Left lung (tissue), 10 donors: ENCODE results near the gene TOP1. TPM values are rescaled to one million over a fixed set of nuclear protein-coding genes. Genes with fewer than 3 reads are reported as not detected.

Source experiments
- ATAC-seq: fragments of 200-7000 bp; cut with Tn5 transposase; one replicate; pipeline ENCODE4 v1.9.1; 2020; ENCODE audit warnings: moderate library complexity
- DNase-seq, 4 donors: peaks; one replicate each; pipeline ENCODE4 v3.0.0-alpha.2; 2013 to 2020
- H3K27ac ChIP-seq, 2 donors: fragments of 200-600 bp; sonication (generic) in 1 of 2; one replicate each; pipeline versions ENCODE4 v1.5.0 to v1.8.0; 2020 to 2021
- H3K27me3 ChIP-seq, 2 donors: fragments of 200-600 bp; sonication (generic) in 1 of 2; one replicate each; pipeline versions ENCODE4 v1.5.0 to v1.8.0; 2020 to 2021
- H3K36me3 ChIP-seq, 2 donors: fragments of 200-600 bp; sonication (generic) in 1 of 2; one replicate each; pipeline versions ENCODE4 v1.5.0 to v1.8.0; 2020 to 2021
- H3K4me1 ChIP-seq, 2 donors: fragments of 200-600 bp; one replicate each; pipeline ENCODE4 v1.8.0; 2021
- H3K4me3 ChIP-seq, 2 donors: fragments of 200-600 bp; sonication (generic) in 1 of 2; one replicate each; pipeline versions ENCODE4 v1.5.0 to v1.8.0; 2020 to 2021; ENCODE audit warnings: mild to moderate bottlenecking in 1 of 2
- H3K9me3 ChIP-seq, 2 donors: fragments of 200-600 bp; sonication (generic) in 1 of 2; one replicate each; pipeline versions ENCODE4 v1.5.0 to v1.8.0; 2020 to 2021
- CTCF ChIP-seq, 2 donors: fragments of 200-600 bp; sonication (generic) in 1 of 2; IDR thresholded peaks; one replicate each; pipeline versions ENCODE4 v1.5.0 to v1.8.0; 2021; ENCODE audit warnings: antibody characterized with exemption in 2 of 2
- intact Hi-C, 2 donors: fragments of 100-400 bp; cut with DNase I; formaldehyde crosslinking; loops; one replicate each; pipeline versions ENCODE4 v1.11.2 to v1.14.2; 2022
- polyA plus RNA-seq, 6 donors: library from polyadenylated mRNA; unstranded; fragments of 120-200 nt; gene quantifications; one replicate each; pipeline ENCODE4 v1.2.1, GENCODE V29; 2013; ENCODE audit not compliant: insufficient read length in 6 of 6
- total RNA-seq, 2 donors: library from RNA; stranded (reverse); fragmentation: NEBNext Ultra II Directional; extraction: Animal tissue kit (Norgen Biotek cat#: 25700); gene quantifications; one replicate each; pipeline ENCODE4 v1.2.1, GENCODE V29; 2021
- donor health status: DM: no; HTN: yes; CAD: no.
- donor health status: DM: no; HTN: no; CAD: no.

Gene TOP1
- total and polyA plus RNA-seq, 8 donors: 68.0 to 99.3 (median 95.5) TPM

DNA sequence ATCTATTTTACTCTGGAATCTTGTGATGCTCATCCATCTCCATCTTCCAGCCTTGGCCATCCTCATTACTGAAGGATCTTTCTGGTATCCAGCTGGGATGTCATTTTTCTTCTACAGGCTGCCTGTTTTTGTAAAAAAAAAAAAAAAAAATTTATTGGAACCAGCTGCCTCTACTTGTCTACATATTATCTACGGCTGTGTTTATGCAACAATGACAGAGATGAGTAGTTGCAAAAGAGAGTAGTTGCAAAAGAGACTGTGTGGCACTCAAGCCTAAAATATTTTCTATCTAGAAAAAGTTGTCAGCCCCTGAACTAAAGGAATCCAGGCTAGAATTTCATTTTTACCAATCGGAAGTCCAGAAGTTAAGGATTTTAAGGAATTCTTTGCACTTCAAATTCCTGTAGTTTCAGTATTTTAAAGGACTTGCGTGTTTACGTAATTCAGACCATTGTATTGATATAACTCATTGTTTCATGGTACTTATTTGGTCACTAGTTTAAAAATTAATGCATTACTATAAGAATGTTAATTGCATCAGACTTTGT is 70.2 kb downstream of the TOP1 start:
- intact Hi-C loops: loop anchor here in 1 of 2 donors (5.0 kb wide), 1 partner anchor 131 kb away; no protein-coding TSS in a partner anchor
- peak in 1 of 4 donors; percentile 41 for DNase-seq
- Histone ChIP-seq H3K36me3 (peaks cover 0 to 96% of the 10 kb centered on the region in 2 donors), H3K4me3 (no peak overlapping the region), H3K9me3 (no peaks in the 10 kb centered on the region), H3K27me3 (no peaks in the 10 kb centered on the region), H3K4me1 (peaks cover 0 to 10% of the 10 kb centered on the region in 2 donors), H3K27ac (no peak overlapping the region)
- no peak for ATAC-seq
- no peak for TF ChIP-seq CTCF (IDR thresholded peaks at IDR 0.05)

GRCh38 chr20:41100001-41100480 is 71.4 kb downstream of the TOP1 start:
- DNase-seq (no peak), ATAC-seq (no peak)
- Histone ChIP-seq H3K4me1 (no peaks in the 10 kb centered on the region), H3K36me3 (peaks cover 0 to 96% of the 10 kb centered on the region in 2 donors), H3K27me3 (no peaks in the 10 kb centered on the region), H3K27ac (no peak overlapping the region), H3K4me3 (no peak overlapping the region), H3K9me3 (no peaks in the 10 kb centered on the region)
- no peak for TF ChIP-seq CTCF (IDR thresholded peaks at IDR 0.05)
- intact Hi-C loops: no loop called here

GRCh38 chr20:41101660-41102059 is 73.0 kb downstream of the TOP1 start:
- Histone ChIP-seq H3K36me3 (peaks cover 0 to 94% of the 10 kb centered on the region in 2 donors), H3K4me3 (no peak overlapping the region)

DNA sequence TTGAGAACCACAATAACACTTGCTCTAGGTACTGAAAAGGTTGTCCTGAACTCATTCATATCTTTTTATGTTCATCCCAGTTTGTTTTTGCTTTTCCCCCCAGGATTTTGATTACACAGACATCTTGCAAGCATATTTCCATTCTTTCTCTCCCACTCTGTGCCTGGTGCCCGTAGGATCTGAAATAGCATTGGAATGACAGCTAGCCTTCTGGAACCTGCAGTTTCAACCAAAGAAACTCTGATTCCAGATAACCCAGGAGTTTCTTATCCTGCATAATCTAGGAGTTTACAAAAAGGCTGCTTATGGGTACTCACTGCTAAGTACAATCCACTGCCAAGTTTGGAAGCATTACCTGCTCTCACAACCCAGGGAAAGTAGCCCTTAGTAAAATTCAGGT is 79.9 kb downstream of the TOP1 start:
- Histone ChIP-seq H3K27me3 (no peaks in the 10 kb centered on the region), H3K4me1 (no peaks in the 10 kb centered on the region), H3K36me3 (peaks cover 0 to 92% of the 10 kb centered on the region in 2 donors), H3K27ac (no peak overlapping the region), H3K4me3 (no peak overlapping the region), H3K9me3 (no peaks in the 10 kb centered on the region)
- TF ChIP-seq CTCF (IDR thresholded peaks at IDR 0.05): no peak
- intact Hi-C loops: no loop called here
- DNase-seq: no peak
- ATAC-seq: no peak

More at GRCh38 chr20:41101660-41102059, 73.0 kb downstream of the TOP1 start:
- H3K27ac ChIP-seq: no peak overlapping the region
- no peak for TF ChIP-seq CTCF (IDR thresholded peaks at IDR 0.05)
- ATAC-seq (no peak), DNase-seq (no peak)
- no peaks in the 10 kb centered on the region for H3K9me3 ChIP-seq
- no peaks in the 10 kb centered on the region for H3K4me1 ChIP-seq
- H3K27me3 ChIP-seq: no peaks in the 10 kb centered on the region
- intact Hi-C loops: no loop called here

DNA sequence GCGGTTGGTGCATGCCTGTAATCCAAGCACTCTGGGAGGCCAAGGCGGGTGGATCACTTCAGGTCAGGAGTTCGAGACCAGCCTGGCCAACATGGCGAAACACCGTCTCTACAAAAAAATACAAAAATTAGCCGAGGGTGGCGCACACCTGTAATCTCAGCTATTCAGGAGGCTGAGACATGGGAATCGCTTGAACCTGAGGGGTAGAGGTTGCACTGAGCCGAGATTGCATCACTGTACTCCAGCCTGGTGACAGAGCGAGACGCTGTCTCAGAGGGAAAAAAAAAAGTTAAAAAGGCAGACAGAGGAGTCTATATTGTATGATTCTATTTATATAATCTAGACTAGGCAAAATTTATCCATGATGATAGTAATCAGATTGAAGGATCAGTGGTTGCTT is 81.4 kb downstream of the TOP1 start:
- H3K36me3 ChIP-seq: peaks cover 1 to 92% of the 10 kb centered on the region in 2 donors
- intact Hi-C loops: no loop called here

More for the DNA sequence above, 81.4 kb downstream of the TOP1 start:
- Histone ChIP-seq H3K9me3 (no peaks in the 10 kb centered on the region), H3K4me1 (no peaks in the 10 kb centered on the region), H3K27me3 (no peaks in the 10 kb centered on the region), H3K27ac (no peak overlapping the region), H3K4me3 (no peak overlapping the region)
- ATAC-seq (no peak), DNase-seq (no peak)
- no peak for TF ChIP-seq CTCF (IDR thresholded peaks at IDR 0.05)
